Activated T-helper 1 cell treated with anti-CD3 and anti-CD28 coated beads, Interleukin-12 subunit alpha, Interleukin-12 subunit beta, Interleukin-2, Interleukin-4 antibody, amounts not matched to agents 30 ng/mL and 10 ng/mL and 1 ng/mL, durations not matched to agents 14 hours and 24 hours and 36 hours (primary cell): ENCODE measurements around the gene SP140L. TPM values are rescaled to one million over a fixed set of nuclear protein-coding genes. Genes with fewer than 3 reads are reported as not detected.
"Not testable (repeated sequence)": the region's sequence is repeated elsewhere in the genome, so short reads cannot be mapped to it uniquely, and the experiment has no call there.

ENCODE experiments used
- DNase-seq: peaks from one replicate; pipeline ENCODE4 v3.0.0; 2021; ENCODE audit warnings: low spot score
- H3K27ac Mint-ChIP-seq: one replicate; pipeline ENCODE4 v1.8.0; 2021; ENCODE audit warnings: mild to moderate bottlenecking, mixed read lengths
- H3K27me3 Mint-ChIP-seq: one replicate; pipeline ENCODE4 v1.8.0; 2022; ENCODE audit warnings: mild to moderate bottlenecking, moderate library complexity, mixed read lengths; ENCODE audit not compliant: insufficient read depth
- H3K36me3 Mint-ChIP-seq: one replicate; pipeline ENCODE4 v1.8.0; 2021; ENCODE audit warnings: low read depth, mixed read lengths
- H3K4me1 Mint-ChIP-seq: one replicate; pipeline ENCODE4 v1.8.0; 2021; ENCODE audit warnings: low read depth, mixed read lengths
- H3K4me3 Mint-ChIP-seq: one replicate; pipeline ENCODE4 v1.8.0; 2021; ENCODE audit warnings: mild to moderate bottlenecking, moderate library complexity, mixed read lengths
- H3K9me3 Mint-ChIP-seq: one replicate; pipeline ENCODE4 v1.8.0; 2021; ENCODE audit warnings: mixed read lengths
- intact Hi-C: fragments of 100-400 bp; cut with micrococcal nuclease; formaldehyde crosslinking; loops from one replicate; pipeline ENCODE4 v1.15.1; 2024
- total RNA-seq: library from RNA; stranded (reverse); gene quantifications from 2 replicates; pipeline ENCODE4 v1.2.3, GENCODE V29; 2022

Gene SP140L
- total RNA-seq, 1 donor from 2014 or later, result 57.8 TPM

GRCh38 chr2:230328155-230328458 is 1.1 kb downstream of the SP140L start:
- Mint-ChIP-seq H3K9me3 (no peaks in the 10 kb centered on the region), H3K36me3 (peaks cover 41% of the 10 kb centered on the region), H3K4me1 (peaks cover 90% of the 10 kb centered on the region), H3K27me3 (no peaks in the 10 kb centered on the region), H3K4me3 (peak overlapping the region; percentile 98), H3K27ac (peak overlapping the region; percentile 93)
- no peak for DNase-seq
- intact Hi-C loops, result no loop called here

GRCh38 chr2:230329946-230330605 is 3.1 kb downstream of the SP140L start:
- H3K27me3 Mint-ChIP-seq, result no peaks in the 10 kb centered on the region
- H3K4me1 Mint-ChIP-seq, result peaks cover 95% of the 10 kb centered on the region
- no peaks in the 10 kb centered on the region for H3K9me3 Mint-ChIP-seq
- H3K4me3 Mint-ChIP-seq, result peak overlapping the region; percentile 98
- H3K27ac Mint-ChIP-seq, result peak overlapping the region; percentile 59
- intact Hi-C loops, result no loop called here
- peaks cover 55% of the 10 kb centered on the region for H3K36me3 Mint-ChIP-seq
- DNase-seq, result no peak

GRCh38 chr2:230330725-230331124 is 3.7 kb downstream of the SP140L start:
- H3K27ac Mint-ChIP-seq, result peak overlapping the region; percentile 82
- H3K27me3 Mint-ChIP-seq, result no peaks in the 10 kb centered on the region
- no peak for DNase-seq
- peaks cover 61% of the 10 kb centered on the region for H3K36me3 Mint-ChIP-seq
- intact Hi-C loops, result no loop called here
- H3K4me1 Mint-ChIP-seq, result peaks cover 95% of the 10 kb centered on the region
- H3K9me3 Mint-ChIP-seq, result peaks cover 3% of the 10 kb centered on the region
- H3K4me3 Mint-ChIP-seq, result peak overlapping the region; percentile 98

DNA sequence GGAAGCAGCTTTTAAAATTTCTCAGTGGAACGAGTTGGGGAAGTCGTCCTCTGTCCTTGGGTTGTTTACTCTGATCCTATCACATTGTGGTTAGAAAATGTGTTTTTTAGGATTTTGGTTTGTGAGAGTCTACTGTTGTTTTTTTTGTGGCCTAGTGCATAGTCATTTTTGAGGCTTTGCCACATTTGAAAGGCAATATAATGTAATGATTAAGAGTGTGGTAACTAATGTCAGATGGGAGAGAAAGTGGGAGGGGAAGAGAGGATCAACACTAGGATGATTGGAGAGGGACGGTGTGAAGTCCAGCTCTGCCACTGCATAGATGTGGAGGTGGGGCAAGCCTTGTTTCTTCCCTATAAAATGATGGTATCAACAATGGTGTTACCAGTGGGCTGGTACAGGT is 8.5 kb downstream of the SP140L start:
- no peaks in the 10 kb centered on the region for H3K27me3 Mint-ChIP-seq
- H3K9me3 Mint-ChIP-seq, result peaks cover 15% of the 10 kb centered on the region
- peak overlapping the region; percentile 61 for H3K4me3 Mint-ChIP-seq
- H3K36me3 Mint-ChIP-seq, result peaks cover 55% of the 10 kb centered on the region
- H3K27ac Mint-ChIP-seq, result peak overlapping the region; percentile 81
- DNase-seq, result no peak
- intact Hi-C loops, result loop anchor here (1.0 kb wide), 2 partner anchors 8 kb away; partner anchors contain the start of gene SP140L
- peaks cover 66% of the 10 kb centered on the region for H3K4me1 Mint-ChIP-seq

GRCh38 chr2:230335864-230336506 is 9.0 kb downstream of the SP140L start:
- peaks cover 61% of the 10 kb centered on the region for H3K4me1 Mint-ChIP-seq
- no peak for DNase-seq
- peak overlapping the region; percentile 61 for H3K4me3 Mint-ChIP-seq
- H3K9me3 Mint-ChIP-seq, result peaks cover 15% of the 10 kb centered on the region
- peaks cover 51% of the 10 kb centered on the region for H3K36me3 Mint-ChIP-seq
- H3K27ac Mint-ChIP-seq, result peak overlapping the region; percentile 81
- intact Hi-C loops, result loop anchor here (1.0 kb wide), 2 partner anchors 7 to 9 kb away; partner anchors contain the start of gene SP140L
- no peaks in the 10 kb centered on the region for H3K27me3 Mint-ChIP-seq

DNA sequence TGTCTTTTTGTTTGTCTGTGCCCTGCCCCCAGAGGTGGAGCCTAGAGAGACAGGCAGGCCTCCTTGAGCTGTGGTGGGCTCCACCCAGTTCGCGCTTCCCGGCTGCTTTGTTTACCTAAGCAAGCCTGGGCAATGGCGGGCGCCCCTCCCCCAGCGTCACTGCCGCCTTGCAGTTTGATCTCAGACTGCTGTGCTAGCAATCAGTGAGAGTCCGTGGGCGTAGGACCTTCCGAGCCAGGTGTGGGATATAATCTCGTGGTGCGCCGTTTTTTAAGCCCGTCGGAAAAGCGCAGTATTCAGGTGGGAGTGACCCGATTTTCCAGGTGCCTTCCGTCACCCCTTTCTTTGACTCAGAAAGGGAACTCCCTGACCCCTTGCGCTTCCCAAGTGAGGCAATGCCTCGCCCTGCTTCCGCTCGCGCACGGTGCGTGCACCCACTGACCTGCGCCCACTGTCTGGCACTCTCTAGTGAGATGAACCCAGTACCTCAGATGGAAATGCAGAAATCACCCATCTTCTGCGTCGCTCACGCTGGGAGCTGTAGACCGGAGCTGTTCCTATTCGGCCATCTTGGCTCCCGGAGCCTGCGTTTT is 15.0 kb downstream of the SP140L start:
- peaks cover 40% of the 10 kb centered on the region for H3K4me1 Mint-ChIP-seq

DNA sequence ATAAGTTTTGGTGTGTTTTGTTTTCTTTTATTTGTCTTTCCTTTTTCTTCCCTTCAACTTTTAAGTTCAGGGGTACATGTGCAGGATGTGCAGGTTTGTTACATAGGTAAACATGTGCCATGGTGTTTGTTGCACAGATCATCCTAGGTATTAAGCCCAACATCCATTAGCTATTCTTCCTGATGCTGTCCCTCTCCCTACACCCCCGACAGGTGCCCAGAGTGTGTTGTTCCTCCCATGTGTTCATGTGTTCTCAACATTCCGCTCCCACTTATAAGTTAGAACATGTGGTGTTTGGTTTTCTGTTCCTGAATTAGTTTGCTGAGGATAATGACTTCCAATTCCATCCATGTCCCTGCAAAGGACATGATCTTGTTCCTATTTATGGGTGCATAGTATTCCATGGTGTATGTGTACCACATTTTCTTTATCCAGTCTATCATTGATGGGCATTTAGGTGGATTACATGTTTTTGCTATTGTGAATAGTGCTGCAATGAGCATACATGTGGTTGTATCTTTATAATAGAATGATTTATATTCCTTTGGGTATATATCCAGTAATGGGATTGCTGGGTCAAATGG is 16.1 kb downstream of the SP140L start:
- peaks cover 39% of the 10 kb centered on the region for H3K9me3 Mint-ChIP-seq
- peaks cover 48% of the 10 kb centered on the region for H3K4me1 Mint-ChIP-seq
- not testable (repeated sequence) for H3K27ac Mint-ChIP-seq, H3K27me3 Mint-ChIP-seq, DNase-seq
- peaks cover 57% of the 10 kb centered on the region for H3K36me3 Mint-ChIP-seq
- H3K4me3 Mint-ChIP-seq, result peak overlapping the region; percentile 4
- intact Hi-C loops, result loop anchor here (1.0 kb wide), 1 partner anchor 8 kb away; no protein-coding TSS in a partner anchor

More for the DNA sequence above, 15.0 kb downstream of the SP140L start:
- Mint-ChIP-seq H3K9me3 (peaks cover 38% of the 10 kb centered on the region), H3K36me3 (peaks cover 56% of the 10 kb centered on the region)
- intact Hi-C loops, DNase-seq, H3K27ac Mint-ChIP-seq, H3K4me3 Mint-ChIP-seq, H3K27me3 Mint-ChIP-seq: not testable (repeated sequence)

DNA sequence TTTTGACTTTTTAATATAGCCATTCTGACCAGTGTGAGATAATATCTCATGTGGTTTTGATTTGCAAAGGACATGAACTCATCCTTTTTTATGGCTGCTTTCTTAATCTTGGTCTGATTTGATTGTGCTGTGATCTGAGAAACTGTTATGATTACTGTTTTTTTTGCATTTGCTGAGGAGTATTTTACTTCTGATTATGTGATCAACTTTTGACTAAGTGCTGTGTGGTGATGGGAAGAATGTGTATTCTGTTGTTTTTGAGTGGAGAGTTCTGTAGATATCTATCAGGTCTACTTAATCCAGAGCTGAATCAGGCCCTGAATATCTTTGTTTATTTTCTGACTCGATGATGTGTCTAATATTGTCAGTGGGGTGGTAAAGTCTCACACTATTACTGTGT is 16.8 kb downstream of the SP140L start:
- no peak for DNase-seq
- intact Hi-C loops, result loop anchor here (1.0 kb wide), 1 partner anchor 8 kb away; no protein-coding TSS in a partner anchor
- Mint-ChIP-seq H3K4me1 (peaks cover 54% of the 10 kb centered on the region), H3K27ac (peak overlapping the region; percentile 59), H3K4me3 (peak overlapping the region; percentile 0), H3K27me3 (no peaks in the 10 kb centered on the region), H3K36me3 (peaks cover 57% of the 10 kb centered on the region), H3K9me3 (peaks cover 39% of the 10 kb centered on the region)

- intact Hi-C loops, result loop anchor here (5.0 kb wide), 2 partner anchors 66 to 446 kb away; no protein-coding TSS in a partner anchor
- Mint-ChIP-seq H3K27me3 (no peaks in the 10 kb centered on the region), H3K27ac (peak overlapping the region; percentile 32)
Observed at GRCh38 chr2:230346465-230346864, 19.5 kb downstream of the SP140L start.

GRCh38 chr2:230346921-230347533 is 20.0 kb downstream of the SP140L start:
- Mint-ChIP-seq H3K9me3 (peaks cover 40% of the 10 kb centered on the region), H3K27me3 (no peaks in the 10 kb centered on the region), H3K4me3 (no peak overlapping the region), H3K36me3 (peaks cover 62% of the 10 kb centered on the region), H3K4me1 (peaks cover 80% of the 10 kb centered on the region), H3K27ac (peak overlapping the region; percentile 53)
- no peak for DNase-seq
- intact Hi-C loops, result loop anchor here (5.0 kb wide), 2 partner anchors 65 to 445 kb away; no protein-coding TSS in a partner anchor

More at GRCh38 chr2:230346465-230346864, 19.5 kb downstream of the SP140L start:
- H3K9me3 Mint-ChIP-seq, result peaks cover 39% of the 10 kb centered on the region
- no peak overlapping the region for H3K4me3 Mint-ChIP-seq
- peaks cover 60% of the 10 kb centered on the region for H3K36me3 Mint-ChIP-seq
- H3K4me1 Mint-ChIP-seq, result peaks cover 76% of the 10 kb centered on the region
- no peak for DNase-seq

GRCh38 chr2:230347659-230348305 is 20.8 kb downstream of the SP140L start:
- peak overlapping the region; percentile 59 for H3K4me3 Mint-ChIP-seq
- H3K4me1 Mint-ChIP-seq, result peaks cover 80% of the 10 kb centered on the region
- H3K27ac Mint-ChIP-seq, result peak overlapping the region; percentile 90
- H3K9me3 Mint-ChIP-seq, result peaks cover 37% of the 10 kb centered on the region
- H3K36me3 Mint-ChIP-seq, result peaks cover 59% of the 10 kb centered on the region
- intact Hi-C loops, result loop anchor here (1.0 to 5.0 kb wide), 4 partner anchors 29 to 445 kb away; no protein-coding TSS in a partner anchor
- no peaks in the 10 kb centered on the region for H3K27me3 Mint-ChIP-seq
- peak; percentile 32 for DNase-seq

- Mint-ChIP-seq H3K36me3 (peaks cover 52% of the 10 kb centered on the region), H3K27me3 (no peaks in the 10 kb centered on the region)
- intact Hi-C loops, result loop anchor here (1.0 to 5.0 kb wide), 4 partner anchors 30 to 444 kb away; no protein-coding TSS in a partner anchor
Observed at GRCh38 chr2:230348787-230349186, 21.8 kb downstream of the SP140L start.

More at GRCh38 chr2:230348787-230349186, 21.8 kb downstream of the SP140L start:
- Mint-ChIP-seq H3K9me3 (peaks cover 30% of the 10 kb centered on the region), H3K4me1 (peaks cover 71% of the 10 kb centered on the region), H3K27ac (peak overlapping the region; percentile 90), H3K4me3 (peak overlapping the region; percentile 58)
- no peak for DNase-seq
